OCI-LY7 (cell line): ENCODE data around the gene ANKFN1.

Experiments
- EZH2phosphoT487 ChIP-seq: fragments of 200-600 bp; sonication (generic); IDR thresholded peaks from 2 replicates; pipeline ENCODE4 v1.6.1; 2018; ENCODE audit warnings: low read depth, borderline replicate concordance, mild to moderate bottlenecking, mixed run types, antibody characterized with exemption, low read length, moderate library complexity, mixed read lengths
- TF ChIP-seq, protein P1 (sequence below): fragments of 200-600 bp; sonication (generic); conservative IDR thresholded peaks from 2 replicates; pipeline ENCODE4 v1.5.1; 2014; ENCODE audit warnings: mild to moderate bottlenecking, antibody characterized with exemption, low read length, moderate library complexity, mixed read lengths

GRCh38 chr17:56257075-56257474 is 103.8 kb downstream of the ANKFN1 start:
- TF ChIP-seq, protein P1, sequence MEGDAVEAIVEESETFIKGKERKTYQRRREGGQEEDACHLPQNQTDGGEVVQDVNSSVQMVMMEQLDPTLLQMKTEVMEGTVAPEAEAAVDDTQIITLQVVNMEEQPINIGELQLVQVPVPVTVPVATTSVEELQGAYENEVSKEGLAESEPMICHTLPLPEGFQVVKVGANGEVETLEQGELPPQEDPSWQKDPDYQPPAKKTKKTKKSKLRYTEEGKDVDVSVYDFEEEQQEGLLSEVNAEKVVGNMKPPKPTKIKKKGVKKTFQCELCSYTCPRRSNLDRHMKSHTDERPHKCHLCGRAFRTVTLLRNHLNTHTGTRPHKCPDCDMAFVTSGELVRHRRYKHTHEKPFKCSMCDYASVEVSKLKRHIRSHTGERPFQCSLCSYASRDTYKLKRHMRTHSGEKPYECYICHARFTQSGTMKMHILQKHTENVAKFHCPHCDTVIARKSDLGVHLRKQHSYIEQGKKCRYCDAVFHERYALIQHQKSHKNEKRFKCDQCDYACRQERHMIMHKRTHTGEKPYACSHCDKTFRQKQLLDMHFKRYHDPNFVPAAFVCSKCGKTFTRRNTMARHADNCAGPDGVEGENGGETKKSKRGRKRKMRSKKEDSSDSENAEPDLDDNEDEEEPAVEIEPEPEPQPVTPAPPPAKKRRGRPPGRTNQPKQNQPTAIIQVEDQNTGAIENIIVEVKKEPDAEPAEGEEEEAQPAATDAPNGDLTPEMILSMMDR: no peak
- no peak for TF ChIP-seq EZH2phosphoT487
